GM13977 (cell line): Measurements from ENCODE around the gene FBXO11.

ENCODE experiments used
- DNase-seq: peaks from one replicate; pipeline ENCODE4 v3.0.0; 2012; ENCODE audit warnings: low spot score
- CTCF ChIP-seq: IDR thresholded peaks from 2 replicates; pipeline ENCODE4 v1.5.1; 2012; ENCODE audit warnings: mild to moderate bottlenecking, control low read depth; ENCODE audit not compliant: insufficient read depth; ENCODE audit errors: extremely low read depth, missing control alignments
- in situ Hi-C: fragments of 300-500 bp; cut with MboI; formaldehyde crosslinking; loops from one replicate; pipeline ENCODE4 v1.12.0; 2022; ENCODE audit warnings: low sequenced_read_pairs, low pct_unique_long_range_greater_than_20kb, mixed read lengths, inconsistent platforms; ENCODE audit not compliant: unreplicated experiment

FBXO11 gene

GRCh38 chr2:47784352-47784851, 121.9 kb downstream of the FBXO11 start:
- DNase-seq, result no peak
- TF ChIP-seq CTCF, result no peak
- in situ Hi-C loops, result no loop called here

GRCh38 chr2:47783486-47784351, 122.6 kb downstream of the FBXO11 start:
- peak; percentile 80 for DNase-seq
- in situ Hi-C loops, result no loop called here
- TF ChIP-seq CTCF, result peak; percentile 8

- peak; percentile 98 for DNase-seq
- no peak for TF ChIP-seq CTCF
- in situ Hi-C loops, result no loop called here
Measured at GRCh38 chr2:47782671-47783485, 123.4 kb downstream of the FBXO11 start, which contains the start of gene MSH6. MSH6 (plus strand) TSS chr2:47783145; CDS start chr2:47783234, 89 bp downstream.

- TF ChIP-seq CTCF, result no peak
- in situ Hi-C loops, result no loop called here
- DNase-seq, result no peak
Measured at GRCh38 chr2:47782381-47782670, 124.0 kb downstream of the FBXO11 start.

GRCh38 chr2:47779426-47779790, 126.9 kb downstream of the FBXO11 start:
- DNase-seq, result no peak
- in situ Hi-C loops, result loop anchor here (10.0 kb wide), 1 partner anchor 445 kb away; no protein-coding TSS in a partner anchor
- TF ChIP-seq CTCF, result no peak

- in situ Hi-C loops, result loop anchor here (10.0 kb wide), 1 partner anchor 444 kb away; no protein-coding TSS in a partner anchor
- no peak for DNase-seq
- no peak for TF ChIP-seq CTCF
Measured at GRCh38 chr2:47778698-47779425, 127.4 kb downstream of the FBXO11 start.
